HUES6 (cell line): ENCODE measurements around the gene IL1RAPL2.

ENCODE experiments used
- H3K27ac ChIP-seq: 2 replicates; pipeline ENCODE4 v1.7.0; 2013; ENCODE audit warnings: low read depth, mild to moderate bottlenecking, low read length, inconsistent platforms
- H3K27me3 ChIP-seq: 2 replicates; pipeline ENCODE4 v1.6.1; 2013; ENCODE audit warnings: low read length; ENCODE audit not compliant: control insufficient read depth, insufficient read depth
- H3K36me3 ChIP-seq: 2 replicates; pipeline ENCODE4 v1.6.1; 2013; ENCODE audit warnings: low read length; ENCODE audit not compliant: control insufficient read depth, insufficient read depth
- H3K4me1 ChIP-seq: 2 replicates; pipeline ENCODE4 v1.6.1; 2013; ENCODE audit warnings: low read length; ENCODE audit not compliant: control insufficient read depth, insufficient read depth
- H3K4me3 ChIP-seq: 2 replicates; pipeline ENCODE4 v1.5.1; 2013; ENCODE audit warnings: low read depth, low read length
- H3K9ac ChIP-seq: one replicate; pipeline ENCODE4 v1.6.1; 2013; ENCODE audit warnings: mild to moderate bottlenecking, low read length
- H3K9me3 ChIP-seq: 2 replicates; pipeline ENCODE4 v1.6.1; 2013; ENCODE audit warnings: low read depth, low read length; ENCODE audit not compliant: control insufficient read depth, insufficient read depth

The IL1RAPL2 gene

GRCh38 chrX:105701310-105702052 lies 1135.5 kb downstream of the IL1RAPL2 start:
- Histone ChIP-seq H3K4me3 (no peak overlapping the region), H3K27ac (no peak overlapping the region), H3K9ac (no peak overlapping the region), H3K36me3 (no peaks in the 10 kb centered on the region), H3K4me1 (peaks cover 34% of the 10 kb centered on the region), H3K9me3 (no peaks in the 10 kb centered on the region), H3K27me3 (no peaks in the 10 kb centered on the region; the same call in 1 of the 2 replicates)

GRCh38 chrX:105703876-105704275 lies 1137.9 kb downstream of the IL1RAPL2 start:
- peaks cover 27% of the 10 kb centered on the region for H3K4me1 ChIP-seq
- no peak overlapping the region for H3K27ac ChIP-seq
- no peaks in the 10 kb centered on the region; the same call in 1 of the 2 replicates for H3K27me3 ChIP-seq
- no peaks in the 10 kb centered on the region for H3K9me3 ChIP-seq
- no peak overlapping the region for H3K4me3 ChIP-seq
- no peaks in the 10 kb centered on the region for H3K36me3 ChIP-seq
- no peak overlapping the region for H3K9ac ChIP-seq

- peaks cover 13% of the 10 kb centered on the region for H3K4me1 ChIP-seq
- no peak overlapping the region for H3K9ac ChIP-seq
- no peaks in the 10 kb centered on the region for H3K36me3 ChIP-seq
- no peaks in the 10 kb centered on the region for H3K9me3 ChIP-seq
- peaks cover 2% of the 10 kb centered on the region; the same call in 1 of the 2 replicates for H3K27me3 ChIP-seq
- H3K4me3 ChIP-seq, result no peak overlapping the region
- no peak overlapping the region for H3K27ac ChIP-seq
Observed at GRCh38 chrX:105706041-105706440, 1140.0 kb downstream of the IL1RAPL2 start.

- H3K27me3 ChIP-seq, result peaks cover 2% of the 10 kb centered on the region; the same call in 1 of the 2 replicates
- H3K9me3 ChIP-seq, result peaks cover 4% of the 10 kb centered on the region; the same call in 1 of the 2 replicates
- H3K4me3 ChIP-seq, result no peak overlapping the region
- no peak overlapping the region for H3K27ac ChIP-seq
- peaks cover 3% of the 10 kb centered on the region; the same call in 1 of the 2 replicates for H3K4me1 ChIP-seq
- H3K36me3 ChIP-seq, result no peaks in the 10 kb centered on the region
- H3K9ac ChIP-seq, result no peak overlapping the region
Observed at GRCh38 chrX:105711805-105712204, 1145.8 kb downstream of the IL1RAPL2 start.

GRCh38 chrX:105715746-105716145 lies 1149.7 kb downstream of the IL1RAPL2 start:
- Histone ChIP-seq H3K4me1 (no peaks in the 10 kb centered on the region), H3K4me3 (no peak overlapping the region), H3K9me3 (peaks cover 4% of the 10 kb centered on the region; the same call in 1 of the 2 replicates), H3K27me3 (no peaks in the 10 kb centered on the region; the same call in 1 of the 2 replicates), H3K27ac (no peak overlapping the region), H3K9ac (no peak overlapping the region), H3K36me3 (no peaks in the 10 kb centered on the region)

GRCh38 chrX:105723966-105724735 lies 1158.2 kb downstream of the IL1RAPL2 start:
- H3K27me3 ChIP-seq, result peaks cover 2% of the 10 kb centered on the region; the same call in 1 of the 2 replicates
- H3K36me3 ChIP-seq, result no peaks in the 10 kb centered on the region

GRCh38 chrX:105725228-105725627 lies 1159.2 kb downstream of the IL1RAPL2 start:
- peaks cover 2% of the 10 kb centered on the region; the same call in 1 of the 2 replicates for H3K27me3 ChIP-seq
- no peak overlapping the region for H3K9ac ChIP-seq
- H3K27ac ChIP-seq, result no peak overlapping the region
- no peaks in the 10 kb centered on the region for H3K4me1 ChIP-seq
- no peak overlapping the region for H3K4me3 ChIP-seq
- H3K36me3 ChIP-seq, result no peaks in the 10 kb centered on the region
- no peaks in the 10 kb centered on the region for H3K9me3 ChIP-seq

More at GRCh38 chrX:105723966-105724735, 1158.2 kb downstream of the IL1RAPL2 start:
- no peak overlapping the region for H3K9ac ChIP-seq
- H3K27ac ChIP-seq, result no peak overlapping the region
- no peaks in the 10 kb centered on the region for H3K9me3 ChIP-seq
- H3K4me3 ChIP-seq, result no peak overlapping the region
- H3K4me1 ChIP-seq, result no peaks in the 10 kb centered on the region

GRCh38 chrX:105738162-105738561 lies 1172.2 kb downstream of the IL1RAPL2 start:
- H3K4me3 ChIP-seq, result no peak overlapping the region
- H3K9ac ChIP-seq, result no peak overlapping the region
- no peaks in the 10 kb centered on the region for H3K36me3 ChIP-seq
- H3K9me3 ChIP-seq, result no peaks in the 10 kb centered on the region
- no peaks in the 10 kb centered on the region for H3K4me1 ChIP-seq
- H3K27me3 ChIP-seq, result no peaks in the 10 kb centered on the region; the same call in 1 of the 2 replicates
- H3K27ac ChIP-seq, result no peak overlapping the region

- H3K36me3 ChIP-seq, result no peaks in the 10 kb centered on the region
- H3K4me3 ChIP-seq, result no peak overlapping the region
- H3K27ac ChIP-seq, result no peak overlapping the region
- no peaks in the 10 kb centered on the region for H3K9me3 ChIP-seq
- H3K27me3 ChIP-seq, result no peaks in the 10 kb centered on the region; the same call in 1 of the 2 replicates
- no peaks in the 10 kb centered on the region; the same call in 1 of the 2 replicates for H3K4me1 ChIP-seq
- no peak overlapping the region for H3K9ac ChIP-seq
Observed at GRCh38 chrX:105744291-105744690, 1178.3 kb downstream of the IL1RAPL2 start.

- H3K4me3 ChIP-seq, result no peak overlapping the region
- no peak overlapping the region for H3K27ac ChIP-seq
- H3K9me3 ChIP-seq, result no peaks in the 10 kb centered on the region
- no peaks in the 10 kb centered on the region for H3K36me3 ChIP-seq
- no peaks in the 10 kb centered on the region; the same call in 1 of the 2 replicates for H3K27me3 ChIP-seq
- no peak overlapping the region for H3K9ac ChIP-seq
- H3K4me1 ChIP-seq, result no peaks in the 10 kb centered on the region; the same call in 1 of the 2 replicates
Observed at GRCh38 chrX:105744946-105745345, 1178.9 kb downstream of the IL1RAPL2 start.

- H3K4me1 ChIP-seq, result no peaks in the 10 kb centered on the region; the same call in 1 of the 2 replicates
- H3K4me3 ChIP-seq, result no peak overlapping the region
- no peak overlapping the region for H3K27ac ChIP-seq
- no peaks in the 10 kb centered on the region for H3K9me3 ChIP-seq
- no peak overlapping the region for H3K9ac ChIP-seq
- H3K36me3 ChIP-seq, result no peaks in the 10 kb centered on the region
- no peaks in the 10 kb centered on the region; the same call in 1 of the 2 replicates for H3K27me3 ChIP-seq
Observed at GRCh38 chrX:105745863-105746262, 1179.9 kb downstream of the IL1RAPL2 start.
